ENCODE data around the gene GRN.
A peak's percentile ranks its signal among the peaks of the same experiment; 100 is the strongest.

GRN gene

GRCh38 chr17:44351961-44352827 is 7.1 kb downstream of the GRN start:
- no peak for TF ChIP-seq CTCF (IDR thresholded peaks at IDR 0.05; ENCODE audit: low read depth, low read length)
- H3K9me3 ChIP-seq (ENCODE audit: severe bottlenecking): no peaks in the 10 kb centered on the region
- H3K27me3 ChIP-seq (ENCODE audit: insufficient read depth, low read depth, severe bottlenecking): no peaks in the 10 kb centered on the region
- H3K4me3 ChIP-seq (ENCODE audit: low read depth, low read length): no peak overlapping the region
- H3K36me3 ChIP-seq: peaks cover 49% of the 10 kb centered on the region
- H3K27ac ChIP-seq: no peak overlapping the region; the same call in 1 of the 2 replicates
- DNase-seq: peak; percentile 9

GRCh38 chr17:44352828-44353671 is 7.9 kb downstream of the GRN start:
- H3K36me3 ChIP-seq: peaks cover 53% of the 10 kb centered on the region
- peak; percentile 12 for DNase-seq
- no peak overlapping the region for H3K27ac ChIP-seq
- H3K9me3 ChIP-seq (ENCODE audit: severe bottlenecking): no peaks in the 10 kb centered on the region
- no peak for TF ChIP-seq CTCF (IDR thresholded peaks at IDR 0.05; ENCODE audit: low read depth, low read length)
- H3K27me3 ChIP-seq (ENCODE audit: insufficient read depth, low read depth, severe bottlenecking): no peaks in the 10 kb centered on the region
- H3K4me3 ChIP-seq (ENCODE audit: low read depth, low read length): no peak overlapping the region

GRCh38 chr17:44353672-44354331 is 8.7 kb downstream of the GRN start:
- H3K4me3 ChIP-seq (ENCODE audit: low read depth, low read length): no peak overlapping the region
- DNase-seq: no peak
- no peaks in the 10 kb centered on the region for H3K9me3 ChIP-seq (ENCODE audit: severe bottlenecking)
- TF ChIP-seq CTCF (IDR thresholded peaks at IDR 0.05; ENCODE audit: low read depth, low read length): no peak
- no peaks in the 10 kb centered on the region for H3K27me3 ChIP-seq (ENCODE audit: insufficient read depth, low read depth, severe bottlenecking)
- H3K36me3 ChIP-seq: peaks cover 59% of the 10 kb centered on the region
- H3K27ac ChIP-seq: no peak overlapping the region

GRCh38 chr17:44354582-44355561 is 9.8 kb downstream of the GRN start:
- TF ChIP-seq CTCF (IDR thresholded peaks at IDR 0.05; ENCODE audit: low read depth, low read length): no peak
- H3K9me3 ChIP-seq (ENCODE audit: severe bottlenecking): no peaks in the 10 kb centered on the region
- no peak overlapping the region for H3K27ac ChIP-seq
- no peaks in the 10 kb centered on the region for H3K27me3 ChIP-seq (ENCODE audit: insufficient read depth, low read depth, severe bottlenecking)
- no peak overlapping the region for H3K4me3 ChIP-seq (ENCODE audit: low read depth, low read length)
- DNase-seq: peak; percentile 13
- H3K36me3 ChIP-seq: peaks cover 62% of the 10 kb centered on the region

- Histone ChIP-seq H3K36me3 (peaks cover 57% of the 10 kb centered on the region), H3K27ac (no peak overlapping the region), H3K27me3 (ENCODE audit: insufficient read depth, low read depth, severe bottlenecking) (no peaks in the 10 kb centered on the region), H3K9me3 (ENCODE audit: severe bottlenecking) (no peaks in the 10 kb centered on the region), H3K4me3 (ENCODE audit: low read depth, low read length) (no peak overlapping the region)
- no peak for DNase-seq
- no peak for TF ChIP-seq CTCF (IDR thresholded peaks at IDR 0.05; ENCODE audit: low read depth, low read length)
These were observed 10.6 kb downstream of the GRN start for GRCh38 chr17:44355642-44356099.
